Loucy (cell line): ENCODE results near the gene SP2.

ENCODE experiments used
- H2AFZ ChIP-seq: fragments of 200-600 bp; sonication (generic); 2 replicates; pipeline ENCODE4 v1.6.0; 2016; ENCODE audit warnings: antibody characterized with exemption, mild to moderate bottlenecking, low read length, moderate library complexity
- H3F3A ChIP-seq: fragments of 200-600 bp; 2 replicates; pipeline ENCODE4 v1.6.0; 2016; ENCODE audit warnings: antibody characterized with exemption, low read depth, mild to moderate bottlenecking
- H3K27me3 ChIP-seq: fragments of 200-600 bp; sonication (generic); 2 replicates; pipeline ENCODE4 v1.6.1; 2014; ENCODE audit warnings: low read length, mild to moderate bottlenecking; ENCODE audit not compliant: insufficient read depth, poor library complexity, severe bottlenecking
- H3K36me3 ChIP-seq: fragments of 200-600 bp; sonication (generic); 2 replicates; pipeline ENCODE4 v1.6.1; 2016; ENCODE audit warnings: low read length; ENCODE audit not compliant: insufficient read depth
- H3K4me1 ChIP-seq: fragments of 200-600 bp; sonication (generic); 2 replicates; pipeline ENCODE4 v1.5.1; 2014; ENCODE audit warnings: low read length, mild to moderate bottlenecking; ENCODE audit not compliant: insufficient read depth, poor library complexity, severe bottlenecking
- H3K4me2 ChIP-seq: fragments of 200-600 bp; sonication (generic); 2 replicates; pipeline ENCODE4 v1.6.0; 2014; ENCODE audit warnings: antibody characterized with exemption, low read length, low read depth, mild to moderate bottlenecking; ENCODE audit not compliant: poor library complexity, severe bottlenecking
- H3K4me3 ChIP-seq: fragments of 200-600 bp; sonication (generic); 2 replicates; pipeline ENCODE4 v1.5.1; 2014; ENCODE audit warnings: low read length, mild to moderate bottlenecking, mixed read lengths; ENCODE audit not compliant: poor library complexity, severe bottlenecking
- H3K79me2 ChIP-seq: fragments of 200-600 bp; sonication (generic); 2 replicates; pipeline ENCODE4 v1.6.1; 2014; ENCODE audit warnings: low read length; ENCODE audit not compliant: insufficient read depth
- H3K9ac ChIP-seq: fragments of 200-600 bp; sonication (generic); 2 replicates; pipeline ENCODE4 v1.6.0; 2014; ENCODE audit warnings: mild to moderate bottlenecking, low read depth, low read length, moderate library complexity; ENCODE audit not compliant: poor library complexity, severe bottlenecking
- H3K9me2 ChIP-seq: fragments of 200-600 bp; sonication (generic); replicated peaks from 2 replicates; pipeline ENCODE4 v1.6.1; 2016; ENCODE audit warnings: low read depth, low read length, mixed read lengths
- H3K9me3 ChIP-seq: fragments of 200-600 bp; sonication (generic); 2 replicates; pipeline ENCODE4 v1.6.1; 2014; ENCODE audit warnings: mild to moderate bottlenecking, antibody characterized with exemption, low read length, low read depth; ENCODE audit not compliant: insufficient read depth
- H4K20me1 ChIP-seq: fragments of 200-600 bp; sonication (generic); 2 replicates; pipeline ENCODE4 v1.6.0; 2014; ENCODE audit warnings: antibody characterized with exemption, low read length, mild to moderate bottlenecking; ENCODE audit not compliant: insufficient read depth, poor library complexity, severe bottlenecking
- EZH2phosphoT487 ChIP-seq: fragments of 200-600 bp; IDR thresholded peaks from 2 replicates; pipeline ENCODE4 v1.6.1; 2018; ENCODE audit warnings: antibody characterized with exemption, mild to moderate bottlenecking, moderate library complexity, borderline replicate concordance
- TF ChIP-seq, protein P1 (sequence below): fragments of 200-600 bp; sonication (generic); conservative IDR thresholded peaks from 2 replicates; pipeline ENCODE4 v1.5.1; 2014; ENCODE audit warnings: mild to moderate bottlenecking, antibody characterized with exemption, low read length

SP2 gene

DNA sequence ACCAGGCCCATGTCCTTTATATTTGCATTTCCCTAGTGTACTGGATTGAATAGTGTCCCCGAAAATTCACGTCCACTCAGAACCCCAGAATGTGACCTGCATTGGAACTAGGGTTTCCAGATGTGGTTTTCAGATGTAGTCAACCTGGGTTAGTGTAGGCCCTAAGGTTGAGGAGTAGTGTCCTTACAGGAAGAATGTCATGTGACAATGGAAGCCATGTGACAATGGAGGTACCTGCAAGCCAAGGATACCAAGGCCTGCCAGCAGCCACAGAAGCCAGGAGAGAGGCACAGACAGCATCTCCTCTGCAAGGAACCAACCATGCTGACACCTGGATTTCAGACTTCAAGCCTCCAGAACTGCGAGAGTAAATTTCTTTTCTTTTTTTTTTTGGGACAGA, 66.9 kb downstream of the SP2 start:
- Histone ChIP-seq H3K9me3 (no peaks in the 10 kb centered on the region), H2AFZ (no peak overlapping the region), H3K4me1 (no peaks in the 10 kb centered on the region), H3K36me3 (no peaks in the 10 kb centered on the region), H3K9ac (no peak overlapping the region), H4K20me1 (no peaks in the 10 kb centered on the region), H3K27me3 (no peaks in the 10 kb centered on the region), H3K4me2 (no peak overlapping the region), H3K9me2 (no peaks in the 10 kb centered on the region), H3K4me3 (no peak overlapping the region), H3K79me2 (no peaks in the 10 kb centered on the region), H3F3A (no peaks in the 10 kb centered on the region)
- no peak for TF ChIP-seq EZH2phosphoT487
- TF ChIP-seq, protein P1, sequence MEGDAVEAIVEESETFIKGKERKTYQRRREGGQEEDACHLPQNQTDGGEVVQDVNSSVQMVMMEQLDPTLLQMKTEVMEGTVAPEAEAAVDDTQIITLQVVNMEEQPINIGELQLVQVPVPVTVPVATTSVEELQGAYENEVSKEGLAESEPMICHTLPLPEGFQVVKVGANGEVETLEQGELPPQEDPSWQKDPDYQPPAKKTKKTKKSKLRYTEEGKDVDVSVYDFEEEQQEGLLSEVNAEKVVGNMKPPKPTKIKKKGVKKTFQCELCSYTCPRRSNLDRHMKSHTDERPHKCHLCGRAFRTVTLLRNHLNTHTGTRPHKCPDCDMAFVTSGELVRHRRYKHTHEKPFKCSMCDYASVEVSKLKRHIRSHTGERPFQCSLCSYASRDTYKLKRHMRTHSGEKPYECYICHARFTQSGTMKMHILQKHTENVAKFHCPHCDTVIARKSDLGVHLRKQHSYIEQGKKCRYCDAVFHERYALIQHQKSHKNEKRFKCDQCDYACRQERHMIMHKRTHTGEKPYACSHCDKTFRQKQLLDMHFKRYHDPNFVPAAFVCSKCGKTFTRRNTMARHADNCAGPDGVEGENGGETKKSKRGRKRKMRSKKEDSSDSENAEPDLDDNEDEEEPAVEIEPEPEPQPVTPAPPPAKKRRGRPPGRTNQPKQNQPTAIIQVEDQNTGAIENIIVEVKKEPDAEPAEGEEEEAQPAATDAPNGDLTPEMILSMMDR: no peak

DNA sequence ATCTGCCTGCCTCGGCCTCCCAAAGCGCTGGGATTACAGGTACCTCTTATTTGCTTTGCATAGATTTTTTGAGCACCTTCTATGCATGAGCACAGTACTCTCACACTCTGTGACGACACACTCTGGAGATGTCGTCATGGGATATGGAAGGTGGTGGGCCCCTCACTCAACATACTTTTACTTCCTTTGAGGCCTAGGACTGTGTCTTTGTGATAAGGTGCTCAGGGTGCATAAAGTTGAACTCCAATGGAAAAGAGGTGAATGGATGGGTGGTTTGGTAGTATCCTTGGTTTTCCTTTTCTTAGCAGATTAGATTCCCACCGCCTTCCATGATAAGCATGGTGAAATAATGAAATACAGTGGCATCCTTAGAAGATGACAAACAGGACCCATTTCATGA, 68.8 kb downstream of the SP2 start:
- no peaks in the 10 kb centered on the region for H3K9me3 ChIP-seq
- H3K4me2 ChIP-seq: no peak overlapping the region
- no peak overlapping the region for H2AFZ ChIP-seq
- no peaks in the 10 kb centered on the region for H3K27me3 ChIP-seq
- H3K9ac ChIP-seq: no peak overlapping the region
- no peaks in the 10 kb centered on the region for H4K20me1 ChIP-seq
- no peak overlapping the region for H3K4me3 ChIP-seq
- H3K4me1 ChIP-seq: peaks cover under 1% of the 10 kb centered on the region
- H3F3A ChIP-seq: no peaks in the 10 kb centered on the region
- no peaks in the 10 kb centered on the region for H3K9me2 ChIP-seq
- no peaks in the 10 kb centered on the region for H3K79me2 ChIP-seq
- TF ChIP-seq EZH2phosphoT487: no peak
- TF ChIP-seq, protein P1: no peak
- H3K36me3 ChIP-seq: no peaks in the 10 kb centered on the region

- H3K27me3 ChIP-seq: no peaks in the 10 kb centered on the region
- peaks cover 1% of the 10 kb centered on the region; the same call in 1 of the 2 replicates for H3K79me2 ChIP-seq
- H3K9me2 ChIP-seq: no peaks in the 10 kb centered on the region
- no peak overlapping the region for H3K9ac ChIP-seq
- no peak overlapping the region for H2AFZ ChIP-seq
- no peak overlapping the region for H3K4me2 ChIP-seq
- peaks cover 7% of the 10 kb centered on the region for H3K4me1 ChIP-seq
- H3K4me3 ChIP-seq: no peak overlapping the region
- H3K9me3 ChIP-seq: no peaks in the 10 kb centered on the region
- H3F3A ChIP-seq: no peaks in the 10 kb centered on the region
- no peaks in the 10 kb centered on the region for H3K36me3 ChIP-seq
- no peaks in the 10 kb centered on the region for H4K20me1 ChIP-seq
- no peak for TF ChIP-seq EZH2phosphoT487
- TF ChIP-seq, protein P1: no peak
Observed at GRCh38 chr17:47966079-47966519, 70.1 kb downstream of the SP2 start.
